Colon (tissue), 2 donors: ENCODE results near the gene SWT1.

Experiments used
- FAIRE-seq: peaks from 2 replicates; lab custom pipeline; 2012; peaks lifted over from hg19 to GRCh38; lab: Jason Lieb, UNC
- donor health status: control.
- donor health status: control.

SWT1 gene

GRCh38 chr1:185322636-185323035, 165.7 kb downstream of the SWT1 start:
- no peak for FAIRE-seq

GRCh38 chr1:185324118-185324517, 167.2 kb downstream of the SWT1 start:
- FAIRE-seq = no peak

- FAIRE-seq = no peak
Observed at GRCh38 chr1:185325413-185325812, 168.4 kb downstream of the SWT1 start.

- no peak for FAIRE-seq
Observed at GRCh38 chr1:185328255-185328654, 171.3 kb downstream of the SWT1 start.

- FAIRE-seq = no peak
Observed at GRCh38 chr1:185334182-185334581, 177.2 kb downstream of the SWT1 start.

- no peak for FAIRE-seq
Observed at GRCh38 chr1:185337246-185337645, 180.3 kb downstream of the SWT1 start.

- no peak for FAIRE-seq
Observed at GRCh38 chr1:185338719-185339622, 182.0 kb downstream of the SWT1 start.

GRCh38 chr1:185341196-185341781, 184.3 kb downstream of the SWT1 start:
- no peak for FAIRE-seq
